ENCODE results near the gene SYT17. TPM values are rescaled to one million over a fixed set of nuclear protein-coding genes. Genes with fewer than 3 reads are reported as not detected.

SYT17 gene
- total and polyA plus RNA-seq, 4 donors: 2.5 to 4.3 (median 2.6) TPM

DNA sequence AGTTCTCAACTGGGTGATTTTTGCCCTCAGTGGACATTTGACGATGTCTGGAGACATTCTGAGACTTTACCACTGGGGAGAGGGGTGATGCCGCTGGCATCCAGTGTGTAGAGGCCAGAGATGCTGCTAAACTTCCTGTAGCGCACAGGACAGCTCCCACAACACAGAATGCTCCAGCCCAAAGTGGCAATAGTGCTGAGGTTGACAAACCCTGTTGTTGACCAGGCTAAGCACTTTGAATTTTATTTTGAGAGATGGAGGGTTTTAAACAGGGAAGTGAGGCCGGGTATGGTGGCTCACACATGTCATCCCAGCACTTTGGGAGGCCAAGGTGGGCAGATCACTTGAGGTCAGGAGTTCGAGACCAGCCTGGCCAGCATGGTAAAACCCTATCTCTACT is 44.0 kb downstream of the SYT17 start:
- no peaks in the 10 kb centered on the region for H3K4me1 ChIP-seq (ENCODE audit: control insufficient read depth in 1 of 2, insufficient read depth in 2 of 2, low read length in 2 of 2)

GRCh38 chr16:19213885-19214284 is 45.8 kb downstream of the SYT17 start:
- H3K36me3 ChIP-seq (ENCODE audit: control insufficient read depth in 1 of 2, insufficient read depth in 2 of 2, low read length in 1 of 2): no peaks in the 10 kb centered on the region
- H3K27ac ChIP-seq (ENCODE audit: low read depth in 1 of 2, low read length in 2 of 2): no peak overlapping the region
- intact Hi-C loops (cut with DNase I): no loop called here
- H3K27me3 ChIP-seq (ENCODE audit: control insufficient read depth in 1 of 2, insufficient read depth in 2 of 2, low read length in 1 of 2): no peaks in the 10 kb centered on the region
- H3K4me3 ChIP-seq (ENCODE audit: low read length in 2 of 2): no peak overlapping the region
- ATAC-seq (ENCODE audit: low FRiP score) (no peak), DNase-seq (no peak)
- H3K9me3 ChIP-seq (ENCODE audit: control insufficient read depth, low read length): no peaks in the 10 kb centered on the region
- no peaks in the 10 kb centered on the region for H3K4me1 ChIP-seq (ENCODE audit: control insufficient read depth in 1 of 2, insufficient read depth in 2 of 2, low read length in 2 of 2)

More for the DNA sequence above, 44.0 kb downstream of the SYT17 start:
- ATAC-seq (ENCODE audit: low FRiP score) (no peak), DNase-seq (no peak)
- Histone ChIP-seq H3K36me3 (ENCODE audit: control insufficient read depth in 1 of 2, insufficient read depth in 2 of 2, low read length in 1 of 2) (no peaks in the 10 kb centered on the region), H3K4me3 (ENCODE audit: low read length in 2 of 2) (no peak overlapping the region), H3K9me3 (ENCODE audit: control insufficient read depth, low read length) (no peaks in the 10 kb centered on the region), H3K27ac (ENCODE audit: low read depth in 1 of 2, low read length in 2 of 2) (no peak overlapping the region), H3K27me3 (ENCODE audit: control insufficient read depth in 1 of 2, insufficient read depth in 2 of 2, low read length in 1 of 2) (no peaks in the 10 kb centered on the region)
- intact Hi-C loops (cut with DNase I): no loop called here
- WGBS, 2 donors: 90 to 91% methylated on average over 5 of the region's 5 CpGs

DNA sequence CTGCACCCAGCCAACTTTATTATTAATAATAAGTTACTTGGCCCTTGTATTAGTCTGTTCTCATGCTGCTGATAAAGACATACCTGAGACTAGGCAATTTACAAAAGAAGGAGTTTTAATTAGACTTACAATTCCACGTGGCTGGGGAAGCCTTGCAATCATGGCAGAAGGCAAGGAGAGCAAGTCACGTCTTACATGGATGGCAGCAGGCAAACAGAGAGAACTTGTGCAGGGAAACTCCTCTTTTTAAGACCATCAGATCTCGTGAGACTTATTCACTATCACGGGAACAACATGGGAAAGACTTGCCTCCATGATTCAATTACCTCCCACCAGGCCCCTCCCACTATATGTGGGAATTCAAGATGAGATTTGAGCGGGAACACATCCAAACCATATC is 47.7 kb downstream of the SYT17 start:
- WGBS, 2 donors: 85 to 88% methylated on average over 5 of the region's 5 CpGs
- Histone ChIP-seq H3K27me3 (ENCODE audit: control insufficient read depth in 1 of 2, insufficient read depth in 2 of 2, low read length in 1 of 2) (no peaks in the 10 kb centered on the region), H3K36me3 (ENCODE audit: control insufficient read depth in 1 of 2, insufficient read depth in 2 of 2, low read length in 1 of 2) (no peaks in the 10 kb centered on the region), H3K4me1 (ENCODE audit: control insufficient read depth in 1 of 2, insufficient read depth in 2 of 2, low read length in 2 of 2) (no peaks in the 10 kb centered on the region), H3K4me3 (ENCODE audit: low read length in 2 of 2) (no peak overlapping the region), H3K9me3 (ENCODE audit: control insufficient read depth, low read length) (no peaks in the 10 kb centered on the region), H3K27ac (ENCODE audit: low read depth in 1 of 2, low read length in 2 of 2) (no peak overlapping the region)
- DNase-seq (no peak), ATAC-seq (ENCODE audit: low FRiP score) (no peak)
- intact Hi-C loops (cut with DNase I): no loop called here

DNA sequence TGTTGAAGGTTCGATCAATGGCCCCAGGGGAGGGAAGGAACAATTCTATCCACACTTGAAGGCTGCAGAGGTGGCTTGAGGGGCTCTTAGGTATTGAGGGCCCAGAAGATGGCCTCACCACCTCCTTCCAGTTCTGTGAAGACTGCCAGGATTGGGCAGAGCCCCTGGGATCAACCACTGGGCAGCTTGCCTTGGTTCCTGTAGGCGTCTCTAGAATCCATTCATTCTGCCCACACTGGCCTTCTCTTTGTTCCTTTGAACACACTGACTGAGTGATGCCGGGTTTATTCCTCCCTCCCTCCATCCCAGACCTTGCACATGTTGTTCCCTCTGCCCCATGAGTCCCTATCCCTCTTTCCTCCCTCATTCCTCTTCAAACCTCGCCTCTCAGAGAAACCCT is 50.5 kb downstream of the SYT17 start:
- Histone ChIP-seq H3K36me3 (ENCODE audit: control insufficient read depth in 1 of 2, insufficient read depth in 2 of 2, low read length in 1 of 2) (no peaks in the 10 kb centered on the region), H3K4me1 (ENCODE audit: control insufficient read depth in 1 of 2, insufficient read depth in 2 of 2, low read length in 2 of 2) (no peaks in the 10 kb centered on the region), H3K4me3 (ENCODE audit: low read length in 2 of 2) (no peak overlapping the region), H3K9me3 (ENCODE audit: control insufficient read depth, low read length) (no peaks in the 10 kb centered on the region), H3K27ac (ENCODE audit: low read depth in 1 of 2, low read length in 2 of 2) (no peak overlapping the region), H3K27me3 (ENCODE audit: control insufficient read depth in 1 of 2, insufficient read depth in 2 of 2, low read length in 1 of 2) (no peaks in the 10 kb centered on the region)
- DNase-seq (no peak), ATAC-seq (ENCODE audit: low FRiP score) (no peak)
- intact Hi-C loops (cut with DNase I): no loop called here
- WGBS, 2 donors: 68 to 77% methylated on average over 3 to 4 of the region's 4 CpGs

- H3K4me1 ChIP-seq (ENCODE audit: control insufficient read depth in 1 of 2, insufficient read depth in 2 of 2, low read length in 2 of 2): no peaks in the 10 kb centered on the region
- H3K4me3 ChIP-seq (ENCODE audit: low read length in 2 of 2): no peak overlapping the region
- no peaks in the 10 kb centered on the region for H3K27me3 ChIP-seq (ENCODE audit: control insufficient read depth in 1 of 2, insufficient read depth in 2 of 2, low read length in 1 of 2)
- no peaks in the 10 kb centered on the region for H3K36me3 ChIP-seq (ENCODE audit: control insufficient read depth in 1 of 2, insufficient read depth in 2 of 2, low read length in 1 of 2)
- 84 to 86% methylated on average over 2 of the region's 2 CpGs for WGBS, 2 donors
- no peak overlapping the region for H3K27ac ChIP-seq (ENCODE audit: low read depth in 1 of 2, low read length in 2 of 2)
- no peaks in the 10 kb centered on the region for H3K9me3 ChIP-seq (ENCODE audit: control insufficient read depth, low read length)
- DNase-seq: no peak
- intact Hi-C loops (cut with DNase I): no loop called here
- ATAC-seq (ENCODE audit: low FRiP score): no peak
Observed at GRCh38 chr16:19219836-19220235, 51.8 kb downstream of the SYT17 start.

- H3K27me3 ChIP-seq (ENCODE audit: control insufficient read depth in 1 of 2, insufficient read depth in 2 of 2, low read length in 1 of 2): no peaks in the 10 kb centered on the region
- intact Hi-C loops (cut with DNase I): no loop called here
- 50 to 53% methylated on average over 8 of the region's 8 CpGs for WGBS, 2 donors
- H3K4me3 ChIP-seq (ENCODE audit: low read length in 2 of 2): no peak overlapping the region
- ATAC-seq (ENCODE audit: low FRiP score) (no peak), DNase-seq (no peak)
- no peak overlapping the region for H3K27ac ChIP-seq (ENCODE audit: low read depth in 1 of 2, low read length in 2 of 2)
- no peaks in the 10 kb centered on the region for H3K9me3 ChIP-seq (ENCODE audit: control insufficient read depth, low read length)
- no peaks in the 10 kb centered on the region for H3K36me3 ChIP-seq (ENCODE audit: control insufficient read depth in 1 of 2, insufficient read depth in 2 of 2, low read length in 1 of 2)
- H3K4me1 ChIP-seq (ENCODE audit: control insufficient read depth in 1 of 2, insufficient read depth in 2 of 2, low read length in 2 of 2): no peaks in the 10 kb centered on the region
Observed at GRCh38 chr16:19223235-19224170, 55.5 kb downstream of the SYT17 start.

DNA sequence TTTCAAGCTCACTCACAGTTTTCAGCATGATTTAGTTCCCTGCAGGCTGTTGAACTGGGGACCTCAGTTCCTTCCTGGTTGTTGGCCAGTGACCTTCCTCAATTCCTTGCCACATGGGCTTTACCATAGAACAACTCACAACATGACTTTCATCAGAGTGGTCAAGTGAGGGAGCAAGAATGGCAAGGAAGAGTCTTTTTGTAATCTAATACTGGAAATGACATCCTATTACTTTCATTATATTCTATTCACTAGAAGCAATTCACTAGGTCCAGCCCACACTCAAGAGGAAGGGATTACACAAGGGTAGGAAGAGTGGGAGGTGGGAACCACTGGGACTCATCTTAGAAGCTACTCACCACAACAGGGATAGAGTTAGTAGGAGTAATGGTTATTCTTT is 57.6 kb downstream of the SYT17 start:
- Histone ChIP-seq H3K4me3 (ENCODE audit: low read length in 2 of 2) (no peak overlapping the region), H3K27me3 (ENCODE audit: control insufficient read depth in 1 of 2, insufficient read depth in 2 of 2, low read length in 1 of 2) (no peaks in the 10 kb centered on the region), H3K36me3 (ENCODE audit: control insufficient read depth in 1 of 2, insufficient read depth in 2 of 2, low read length in 1 of 2) (no peaks in the 10 kb centered on the region), H3K4me1 (ENCODE audit: control insufficient read depth in 1 of 2, insufficient read depth in 2 of 2, low read length in 2 of 2) (no peaks in the 10 kb centered on the region), H3K27ac (ENCODE audit: low read depth in 1 of 2, low read length in 2 of 2) (no peak overlapping the region), H3K9me3 (ENCODE audit: control insufficient read depth, low read length) (no peaks in the 10 kb centered on the region)
- ATAC-seq (ENCODE audit: low FRiP score) (no peak), DNase-seq (no peak)
- intact Hi-C loops (cut with DNase I): no loop called here

- no peaks in the 10 kb centered on the region for H3K27me3 ChIP-seq (ENCODE audit: control insufficient read depth in 1 of 2, insufficient read depth in 2 of 2, low read length in 1 of 2)
- DNase-seq: no peak
- no peak overlapping the region for H3K4me3 ChIP-seq (ENCODE audit: low read length in 2 of 2)
- H3K9me3 ChIP-seq (ENCODE audit: control insufficient read depth, low read length): no peaks in the 10 kb centered on the region
- no peak overlapping the region for H3K27ac ChIP-seq (ENCODE audit: low read depth in 1 of 2, low read length in 2 of 2)
- WGBS, 2 donors: 13 to 18% methylated on average over 2 of the region's 2 CpGs
- H3K36me3 ChIP-seq (ENCODE audit: control insufficient read depth in 1 of 2, insufficient read depth in 2 of 2, low read length in 1 of 2): no peaks in the 10 kb centered on the region
- ATAC-seq (ENCODE audit: low FRiP score): no peak
- intact Hi-C loops (cut with DNase I): no loop called here
- H3K4me1 ChIP-seq (ENCODE audit: control insufficient read depth in 1 of 2, insufficient read depth in 2 of 2, low read length in 2 of 2): no peaks in the 10 kb centered on the region
Observed at GRCh38 chr16:19227643-19228042, 59.6 kb downstream of the SYT17 start.

GRCh38 chr16:19228052-19228451 is 60.0 kb downstream of the SYT17 start:
- Histone ChIP-seq H3K9me3 (ENCODE audit: control insufficient read depth, low read length) (no peaks in the 10 kb centered on the region), H3K4me3 (ENCODE audit: low read length in 2 of 2) (no peak overlapping the region), H3K27ac (ENCODE audit: low read depth in 1 of 2, low read length in 2 of 2) (no peak overlapping the region), H3K36me3 (ENCODE audit: control insufficient read depth in 1 of 2, insufficient read depth in 2 of 2, low read length in 1 of 2) (no peaks in the 10 kb centered on the region), H3K27me3 (ENCODE audit: control insufficient read depth in 1 of 2, insufficient read depth in 2 of 2, low read length in 1 of 2) (no peaks in the 10 kb centered on the region), H3K4me1 (ENCODE audit: control insufficient read depth in 1 of 2, insufficient read depth in 2 of 2, low read length in 2 of 2) (no peaks in the 10 kb centered on the region)
- intact Hi-C loops (cut with DNase I): no loop called here
- ATAC-seq (ENCODE audit: low FRiP score): no peak
- no peak for DNase-seq
- WGBS, 2 donors: 62 to 69% methylated on average over 4 of the region's 4 CpGs

Data from aorta (tissue), 5 donors.